H1 (cell line): ENCODE measurements around the gene FBXW10B. TPM values are rescaled to one million over a fixed set of nuclear protein-coding genes. Genes with fewer than 3 reads are reported as not detected.
"Not testable (repeated sequence)": the region's sequence is repeated elsewhere in the genome, so short reads cannot be mapped to it uniquely, and the experiment has no call there.

Experiments used
- CTCF ChIA-PET: fragments of 300-600 bp; sonication (Branson Sonifier 250); formaldehyde crosslinking; loops from one replicate; lab custom pipeline; 2021; ENCODE audit not compliant: partially characterized antibody; lab: Charles Lee
- POLR2A ChIA-PET: fragments of 300-600 bp; sonication (Branson Sonifier 250); formaldehyde crosslinking; loops from one replicate; lab custom pipeline; 2021; ENCODE audit warnings: inconsistent platforms; ENCODE audit not compliant: partially characterized antibody; lab: Charles Lee
- DNase-seq, 2 experiments: peaks; one replicate each; pipeline versions ENCODE4 v3.0.0 to v3.0.0-alpha.2; 2010 to 2022; ENCODE audit warnings: low spot score in 2 of 2, low read depth in 1 of 2, mixed read lengths in 1 of 2
- FAIRE-seq: peaks from 2 replicates; lab custom pipeline; 2011; peaks lifted over from hg19 to GRCh38; lab: Jason Lieb, UNC
- H2AFZ ChIP-seq: 2 replicates; pipeline ENCODE4 v1.8.1; 2012; ENCODE audit warnings: low read length, inconsistent platforms
- H2AK5ac ChIP-seq: 2 replicates; pipeline ENCODE4 v1.6.1; 2013; ENCODE audit warnings: low read depth, low read length
- H2BK120ac ChIP-seq: replicated peaks from 2 replicates; pipeline ENCODE3; 2013; ENCODE audit warnings: low read depth, low read length, inconsistent platforms
- H2BK12ac ChIP-seq: 2 replicates; pipeline ENCODE4 v1.6.1; 2013; ENCODE audit warnings: low read depth, low read length
- H2BK15ac ChIP-seq: 2 replicates; pipeline ENCODE4 v1.6.1; 2013; ENCODE audit warnings: low read length
- H2BK20ac ChIP-seq: 2 replicates; pipeline ENCODE4 v1.6.1; 2013; ENCODE audit warnings: low read length
- H2BK5ac ChIP-seq: 2 replicates; pipeline ENCODE4 v1.6.1; 2013; ENCODE audit warnings: low read depth, low read length
- H3K14ac ChIP-seq: 2 replicates; pipeline ENCODE4 v1.6.1; 2013; ENCODE audit warnings: inconsistent platforms; ENCODE audit not compliant: insufficient read length
- H3K18ac ChIP-seq: 2 replicates; pipeline ENCODE4 v1.6.1; 2013; ENCODE audit warnings: low read length; ENCODE audit errors: extremely low read depth
- H3K23ac ChIP-seq: 2 replicates; pipeline ENCODE4 v1.6.1; 2013; ENCODE audit warnings: inconsistent platforms; ENCODE audit not compliant: insufficient read length
- H3K23me2 ChIP-seq: 2 replicates; pipeline ENCODE4 v1.6.1; 2013; ENCODE audit warnings: low read depth, low read length
- H3K27ac ChIP-seq: 2 replicates; pipeline ENCODE4 v1.6.1; 2011; ENCODE audit warnings: low read depth, low read length, inconsistent platforms
- H3K27me3 ChIP-seq, 4 experiments: replicated peaks in 1 of 4; 1 replicate in 1 of 4; 2 replicates in 3 of 4; pipeline versions ENCODE4 v1.6.1 to v1.8.1; 2011 to 2013; ENCODE audit warnings: low read length in 3 of 4, mild to moderate bottlenecking in 3 of 4, inconsistent platforms in 2 of 4, mixed read lengths in 2 of 4, moderate library complexity in 1 of 4; ENCODE audit not compliant: control insufficient read depth in 3 of 4, insufficient read depth in 3 of 4; ENCODE audit errors: extremely low read depth in 1 of 4
- H3K36me3 ChIP-seq, 4 experiments: 2 replicates each; pipeline versions ENCODE4 v1.6.1 to v1.8.1; 2011 to 2013; ENCODE audit warnings: mild to moderate bottlenecking in 4 of 4, low read length in 3 of 4, moderate library complexity in 2 of 4, control low read depth in 1 of 4, inconsistent platforms in 1 of 4; ENCODE audit not compliant: insufficient read depth in 4 of 4, control insufficient read depth in 2 of 4
- H3K4ac ChIP-seq: replicated peaks from 2 replicates; pipeline ENCODE3; 2013; ENCODE audit warnings: low read length, low read depth, mixed read lengths, inconsistent platforms; ENCODE audit not compliant: insufficient read length
- H3K4me1 ChIP-seq, 4 experiments: replicated peaks in 1 of 4; 1 replicate in 1 of 4; 2 replicates in 3 of 4; pipeline versions ENCODE4 v1.6.1 to v1.8.1; 2011 to 2013; ENCODE audit warnings: low read length in 3 of 4, inconsistent platforms in 2 of 4, mixed read lengths in 1 of 4; ENCODE audit not compliant: insufficient read depth in 4 of 4, control insufficient read depth in 3 of 4
- H3K4me2 ChIP-seq, 2 experiments: 2 replicates each; pipeline versions ENCODE4 v1.6.1 to v1.8.1; 2011 to 2013; ENCODE audit warnings: low read depth in 2 of 2, low read length in 2 of 2, control low read depth in 1 of 2, inconsistent platforms in 1 of 2, mild to moderate bottlenecking in 1 of 2; ENCODE audit not compliant: insufficient read depth in 1 of 2
- H3K4me3 ChIP-seq, 4 experiments: fragments of 200-600, 300-600 bp in 1 of 4; sonication (generic), shearing (Covaris generic), sonication (Bioruptor Twin) in 1 of 4; 2 replicates each; pipeline versions ENCODE4 v1.5.1 to v1.8.1; 2011 to 2016; ENCODE audit warnings: low read length in 4 of 4, low read depth in 3 of 4, control low read depth in 2 of 4, inconsistent platforms in 2 of 4, mild to moderate bottlenecking in 2 of 4, mixed read lengths in 1 of 4, moderate library complexity in 1 of 4; ENCODE audit not compliant: insufficient read depth in 2 of 4; ENCODE audit errors: extremely low read depth in 1 of 4
- H3K56ac ChIP-seq: replicated peaks from 2 replicates; pipeline ENCODE3; 2013; ENCODE audit warnings: low read depth, mild to moderate bottlenecking, mixed read lengths, low read length, inconsistent platforms; ENCODE audit not compliant: insufficient read length
- H3K79me1 ChIP-seq: 2 replicates; pipeline ENCODE4 v1.6.1; 2013; ENCODE audit warnings: low read depth, low read length, control low read depth
- H3K79me2 ChIP-seq, 2 experiments: 2 replicates each; pipeline versions ENCODE4 v1.6.1 to v1.8.1; 2012 to 2013; ENCODE audit warnings: low read length in 2 of 2, mild to moderate bottlenecking in 2 of 2, inconsistent platforms in 1 of 2; ENCODE audit not compliant: insufficient read depth in 2 of 2, control insufficient read depth in 1 of 2
- H3K9ac ChIP-seq, 4 experiments: replicated peaks in 1 of 4; 1 replicate in 1 of 4; 2 replicates in 3 of 4; pipeline versions ENCODE4 v1.6.1 to v1.8.1; 2011 to 2013; ENCODE audit warnings: low read depth in 3 of 4, low read length in 3 of 4, control low read depth in 2 of 4, mild to moderate bottlenecking in 2 of 4, moderate library complexity in 2 of 4, inconsistent platforms in 1 of 4; ENCODE audit errors: extremely low read depth in 1 of 4
- H3K9me3 ChIP-seq, 2 experiments: 2 replicates each; pipeline versions ENCODE4 v1.6.1 to v1.8.1; 2012 to 2013; ENCODE audit warnings: mild to moderate bottlenecking in 2 of 2, moderate library complexity in 2 of 2, control low read depth in 1 of 2, inconsistent platforms in 1 of 2, low read depth in 1 of 2, low read length in 1 of 2, mixed read lengths in 1 of 2; ENCODE audit not compliant: insufficient read depth in 2 of 2
- H4K20me1 ChIP-seq, 2 experiments: replicated peaks in 1 of 2; 2 replicates each; pipeline versions ENCODE3 to v1.8.1; 2011 to 2013; ENCODE audit warnings: inconsistent platforms in 2 of 2, low read length in 2 of 2, mild to moderate bottlenecking in 1 of 2; ENCODE audit not compliant: insufficient read depth in 2 of 2, control insufficient read depth in 1 of 2
- H4K5ac ChIP-seq: 2 replicates; pipeline ENCODE4 v1.6.1; 2013; ENCODE audit warnings: low read length, low read depth, mixed read lengths, inconsistent platforms; ENCODE audit not compliant: insufficient read length
- H4K8ac ChIP-seq: 2 replicates; pipeline ENCODE4 v1.8.0; 2013; ENCODE audit warnings: mild to moderate bottlenecking, moderate library complexity, low read length, inconsistent platforms; ENCODE audit not compliant: insufficient read depth; ENCODE audit errors: extremely low read depth
- H4K91ac ChIP-seq: replicated peaks from 2 replicates; pipeline ENCODE3; 2013; ENCODE audit warnings: low read length, mixed read lengths, inconsistent platforms; ENCODE audit not compliant: insufficient read length
- WGBS, 2 experiments: shearing (Covaris generic) in 1 of 2; methylation state at CpG; one replicate each; pipeline versions ENCODE4 v1.1.6 to v1.1.7; 2013 to 2015; ENCODE audit warnings: low lambda C conversion rate in 2 of 2, mixed read lengths in 2 of 2, inconsistent platforms in 1 of 2, low coverage in 1 of 2, missing lambda C conversion rate in 1 of 2; ENCODE audit not compliant: insufficient replicate concordance in 2 of 2, insufficient coverage in 1 of 2, insufficient read length in 1 of 2; ENCODE audit errors: extremely low coverage in 1 of 2, missing lambda C conversion rate in 1 of 2; 5-methylcytosine and 5-hydroxymethylcytosine counted together
- polyA plus RNA-seq, 7 experiments: library from polyadenylated mRNA; depleted of rRNA in 3 of 7; stranded (reverse) in 5 of 7; unstranded in 2 of 7; fragments of >200 nt in 5 of 7; fragments of 200-250 nt in 2 of 7; gene quantifications; 1 replicate in 5 of 7; 2 replicates in 1 of 7; 4 replicates in 1 of 7; pipeline versions ENCODE4 v1.2.1 to v1.2.3, GENCODE V29; 2011 to 2013; ENCODE audit warnings: missing spikeins in 2 of 7, mixed read lengths in 2 of 7
- total RNA-seq: library from RNA; stranded (reverse); fragmentation: NEBNext Ultra II Directional; extraction: Animal tissue kit (Norgen Biotek cat#: 25700); gene quantifications from 2 replicates; pipeline ENCODE4 v1.2.1, GENCODE V29; 2021

Gene FBXW10B
- total and polyA plus RNA-seq, 2 of the 8 experiments (the other 6 are each of a cell fraction or from before 2014, with no cell fraction given): 0.14 TPM; not detected in 1

DNA sequence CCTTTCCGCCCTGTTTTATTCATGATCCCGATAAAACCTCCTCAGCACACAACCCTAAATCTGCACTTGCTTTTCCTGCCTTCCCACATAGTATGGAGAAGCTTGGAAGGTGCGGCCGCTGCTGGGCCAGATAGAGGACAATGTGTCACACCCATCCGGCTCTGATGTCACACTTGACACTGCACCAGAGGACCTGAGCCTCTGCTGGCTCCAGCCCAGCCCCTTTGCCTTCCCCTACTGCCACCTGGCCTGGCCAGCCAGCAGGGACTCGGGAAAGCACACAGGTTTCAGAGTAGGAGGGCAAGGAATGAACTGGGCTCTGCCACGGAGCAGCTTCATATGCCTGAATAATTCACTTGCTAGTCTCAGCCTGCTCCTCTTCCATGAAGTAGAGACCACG lies 2.6 kb upstream of the FBXW10B start:
- H2AFZ ChIP-seq, H3K23me2 ChIP-seq, H2BK20ac ChIP-seq, H4K8ac ChIP-seq, DNase-seq, H2BK15ac ChIP-seq, H3K4me2 ChIP-seq, H3K23ac ChIP-seq, H4K91ac ChIP-seq, H2BK5ac ChIP-seq, H3K18ac ChIP-seq, H3K56ac ChIP-seq, H3K4me1 ChIP-seq, H4K5ac ChIP-seq, H2BK12ac ChIP-seq, H3K4ac ChIP-seq, H2BK120ac ChIP-seq, H3K9ac ChIP-seq, H3K36me3 ChIP-seq, FAIRE-seq, H2AK5ac ChIP-seq, CTCF ChIA-PET, H3K14ac ChIP-seq, H3K27me3 ChIP-seq, H3K4me3 ChIP-seq, H3K9me3 ChIP-seq, H3K79me2 ChIP-seq, H3K27ac ChIP-seq, POLR2A ChIA-PET, H3K79me1 ChIP-seq, H4K20me1 ChIP-seq: not testable (repeated sequence)
- WGBS, 2 experiments: 96% methylated on average over 5 of the region's 8 CpGs; no CpG with 5 or more reads in 1 of the 2 experiments

DNA sequence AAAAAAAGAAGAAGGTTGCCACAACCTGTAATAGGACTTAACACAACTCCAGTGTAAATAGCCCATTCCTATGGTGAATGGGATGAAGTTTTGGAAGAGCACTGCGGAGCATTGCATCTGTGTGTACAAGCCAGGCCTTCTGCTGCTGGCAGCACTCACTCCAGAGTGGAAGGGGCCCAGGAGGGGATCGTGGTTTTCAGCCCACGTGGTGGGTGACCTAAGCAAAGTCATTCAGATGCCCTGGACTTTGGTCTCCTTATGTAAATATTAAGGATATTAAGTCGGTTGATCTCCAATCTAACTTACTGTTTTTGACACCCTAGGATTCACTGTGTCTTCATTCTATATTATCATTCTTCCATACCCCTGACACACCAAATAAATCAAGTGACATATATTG lies 2.7 kb downstream of the FBXW10B start:
- H2BK12ac ChIP-seq, H3K79me2 ChIP-seq, H2BK15ac ChIP-seq, H3K56ac ChIP-seq, H4K8ac ChIP-seq, H2BK20ac ChIP-seq, H3K4me3 ChIP-seq, H3K9me3 ChIP-seq, H3K36me3 ChIP-seq, H3K18ac ChIP-seq, H3K79me1 ChIP-seq, H2BK120ac ChIP-seq, H3K4ac ChIP-seq, H3K9ac ChIP-seq, H3K23me2 ChIP-seq, CTCF ChIA-PET, H2AFZ ChIP-seq, H4K5ac ChIP-seq, H2BK5ac ChIP-seq, H4K91ac ChIP-seq, H4K20me1 ChIP-seq, H3K4me2 ChIP-seq, H3K23ac ChIP-seq, H3K14ac ChIP-seq, POLR2A ChIA-PET, H2AK5ac ChIP-seq, H3K27me3 ChIP-seq, H3K27ac ChIP-seq, H3K4me1 ChIP-seq, FAIRE-seq, DNase-seq: not testable (repeated sequence)
- 94% methylated on average over 4 of the region's 4 CpGs; no CpG with 5 or more reads in 1 of the 2 experiments for WGBS, 2 experiments
